HFFc6 (cell line): Measurements from ENCODE around the gene ADD3. TPM values are rescaled to one million over a fixed set of nuclear protein-coding genes. Genes with fewer than 3 reads are reported as not detected.

Source experiments
- DNase-seq: peaks from one replicate; pipeline ENCODE4 v3.0.0-alpha.2; 2018
- H3K27ac Mint-ChIP-seq: 2 replicates; pipeline ENCODE4 v1.8.0; 2020; ENCODE audit warnings: mild to moderate bottlenecking, mixed read lengths
- H3K27me3 Mint-ChIP-seq: 2 replicates; pipeline ENCODE4 v1.8.0; 2021; ENCODE audit warnings: mild to moderate bottlenecking, moderate library complexity, mixed read lengths; ENCODE audit not compliant: insufficient read depth
- H3K36me3 Mint-ChIP-seq: 2 replicates; pipeline ENCODE4 v1.8.0; 2021; ENCODE audit warnings: low read depth, mixed read lengths
- H3K4me1 Mint-ChIP-seq: 2 replicates; pipeline ENCODE4 v1.8.0; 2020; ENCODE audit warnings: low read depth, mixed read lengths
- H3K4me3 Mint-ChIP-seq: 2 replicates; pipeline ENCODE4 v1.8.0; 2020; ENCODE audit warnings: mild to moderate bottlenecking, moderate library complexity, mixed read lengths
- H3K9me3 Mint-ChIP-seq: 2 replicates; pipeline ENCODE4 v1.8.0; 2020; ENCODE audit warnings: mild to moderate bottlenecking, mixed read lengths
- total RNA-seq, 6 experiments: library from RNA; stranded (reverse); fragmentation: NEBNext Ultra II Directional; extraction: Animal tissue kit (Norgen Biotek cat#: 25700); gene quantifications; 2 replicates in 1 of 6; 3 replicates in 5 of 6; pipeline ENCODE4 v1.2.3, GENCODE V29; 2021
- TF ChIP-seq, protein P1 (sequence below): fragments of 200-600 bp; sonication (generic); IDR thresholded peaks from 2 replicates; pipeline ENCODE4 v1.5.0; 2021; ENCODE audit warnings: antibody characterized with exemption, mild to moderate bottlenecking

The ADD3 gene
- total RNA-seq, 6 experiments from 2014 or later: 46.4 to 57.4 (median 51.5) TPM

DNA sequence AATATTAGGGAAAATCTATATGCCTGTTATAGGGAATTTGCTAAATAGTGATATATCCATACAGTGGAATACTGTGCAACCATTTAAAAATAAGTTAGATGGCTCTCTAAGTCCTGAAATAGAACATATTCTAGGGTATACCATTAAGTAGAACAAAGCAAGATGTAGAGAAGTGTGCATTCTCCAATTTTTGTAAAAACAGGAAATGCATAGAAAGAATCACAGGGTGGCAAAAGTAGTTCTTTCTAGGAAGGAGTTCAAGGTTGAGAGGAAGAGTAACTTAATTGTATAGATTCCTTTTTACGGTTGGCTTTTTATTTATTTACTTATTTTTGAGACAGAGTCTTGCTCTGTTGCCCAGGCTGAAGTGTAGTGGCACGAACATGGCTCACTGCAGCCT, 43.7 kb downstream of the ADD3 start:
- TF ChIP-seq, protein P1, sequence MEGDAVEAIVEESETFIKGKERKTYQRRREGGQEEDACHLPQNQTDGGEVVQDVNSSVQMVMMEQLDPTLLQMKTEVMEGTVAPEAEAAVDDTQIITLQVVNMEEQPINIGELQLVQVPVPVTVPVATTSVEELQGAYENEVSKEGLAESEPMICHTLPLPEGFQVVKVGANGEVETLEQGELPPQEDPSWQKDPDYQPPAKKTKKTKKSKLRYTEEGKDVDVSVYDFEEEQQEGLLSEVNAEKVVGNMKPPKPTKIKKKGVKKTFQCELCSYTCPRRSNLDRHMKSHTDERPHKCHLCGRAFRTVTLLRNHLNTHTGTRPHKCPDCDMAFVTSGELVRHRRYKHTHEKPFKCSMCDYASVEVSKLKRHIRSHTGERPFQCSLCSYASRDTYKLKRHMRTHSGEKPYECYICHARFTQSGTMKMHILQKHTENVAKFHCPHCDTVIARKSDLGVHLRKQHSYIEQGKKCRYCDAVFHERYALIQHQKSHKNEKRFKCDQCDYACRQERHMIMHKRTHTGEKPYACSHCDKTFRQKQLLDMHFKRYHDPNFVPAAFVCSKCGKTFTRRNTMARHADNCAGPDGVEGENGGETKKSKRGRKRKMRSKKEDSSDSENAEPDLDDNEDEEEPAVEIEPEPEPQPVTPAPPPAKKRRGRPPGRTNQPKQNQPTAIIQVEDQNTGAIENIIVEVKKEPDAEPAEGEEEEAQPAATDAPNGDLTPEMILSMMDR: no peak
- Mint-ChIP-seq H3K4me1 (peaks cover 39% of the 10 kb centered on the region), H3K36me3 (peaks cover 26% of the 10 kb centered on the region), H3K27me3 (no peaks in the 10 kb centered on the region; the same call in 1 of the 2 replicates), H3K4me3 (no peak overlapping the region), H3K27ac (no peak overlapping the region), H3K9me3 (peaks cover 16% of the 10 kb centered on the region)
- no peak for DNase-seq

DNA sequence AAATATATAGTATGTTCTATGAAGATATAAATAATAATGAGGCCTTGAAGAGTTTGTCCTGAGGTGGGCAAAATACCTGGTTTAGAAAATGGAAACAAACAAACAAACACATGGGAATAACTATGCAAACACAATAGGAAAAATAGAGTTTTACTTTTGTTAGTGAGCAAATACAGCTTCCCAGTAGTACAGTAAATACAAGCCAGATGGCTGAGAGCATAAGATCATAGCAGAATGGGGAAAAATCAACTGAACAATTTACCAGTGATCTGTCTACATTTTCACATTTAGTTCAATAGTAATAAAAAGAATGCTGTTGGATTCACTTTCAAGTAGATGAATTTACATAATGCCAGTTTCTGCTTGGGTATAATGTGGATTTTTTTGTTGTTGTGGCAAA, 45.1 kb downstream of the ADD3 start:
- Mint-ChIP-seq H3K27me3 (no peaks in the 10 kb centered on the region; the same call in 1 of the 2 replicates), H3K9me3 (peaks cover 16% of the 10 kb centered on the region), H3K4me3 (no peak overlapping the region), H3K4me1 (peaks cover 53% of the 10 kb centered on the region), H3K36me3 (peaks cover 25% of the 10 kb centered on the region), H3K27ac (no peak overlapping the region)
- TF ChIP-seq, protein P1: no peak
- no peak for DNase-seq

DNA sequence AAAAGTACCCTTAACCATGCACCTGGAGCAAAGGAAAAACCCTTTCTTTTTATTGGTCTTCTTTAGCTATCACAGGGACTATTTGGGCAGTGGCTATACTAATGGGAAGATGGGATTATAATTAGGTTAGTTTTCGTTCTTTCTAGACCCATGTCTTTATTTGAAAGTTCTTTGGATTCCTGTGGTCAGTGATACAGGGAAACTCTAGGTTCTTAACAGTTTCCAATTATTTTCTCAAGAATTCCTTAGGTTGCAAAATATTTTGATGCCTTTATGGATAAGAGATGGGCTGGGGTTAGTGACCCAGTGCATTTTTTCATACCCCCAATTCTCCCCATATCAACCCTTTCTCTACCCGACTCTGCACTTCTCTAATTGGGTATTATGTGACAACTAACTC, 49.0 kb downstream of the ADD3 start:
- H3K27ac Mint-ChIP-seq: peak overlapping the region; percentile 65
- no peaks in the 10 kb centered on the region for H3K9me3 Mint-ChIP-seq
- H3K36me3 Mint-ChIP-seq: no peaks in the 10 kb centered on the region
- H3K27me3 Mint-ChIP-seq: no peaks in the 10 kb centered on the region
- TF ChIP-seq, protein P1: no peak
- DNase-seq: peak; percentile 58
- H3K4me1 Mint-ChIP-seq: peaks cover 62% of the 10 kb centered on the region
- H3K4me3 Mint-ChIP-seq: peak overlapping the region; percentile 44

DNA sequence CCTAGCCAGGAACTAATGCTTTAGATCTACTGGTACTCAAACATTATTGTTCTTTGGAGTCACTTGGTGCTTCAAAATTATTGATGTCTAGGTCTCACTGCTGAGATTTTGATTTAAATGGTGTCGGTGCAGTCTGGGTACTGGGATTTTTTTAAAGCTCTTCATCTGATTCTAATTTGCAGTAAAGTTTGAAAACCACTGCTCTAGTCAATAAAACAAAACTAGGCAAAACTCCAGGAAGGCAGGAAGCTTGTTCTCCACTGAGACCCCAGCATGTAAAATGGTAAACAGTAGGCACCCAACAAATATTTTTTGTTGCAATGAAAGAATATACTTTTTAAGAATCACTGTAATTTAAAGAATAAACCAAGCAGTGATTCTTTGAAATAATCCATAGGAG, 49.7 kb downstream of the ADD3 start:
- TF ChIP-seq, protein P1: no peak
- Mint-ChIP-seq H3K27ac (peak overlapping the region; percentile 65), H3K27me3 (no peaks in the 10 kb centered on the region), H3K9me3 (no peaks in the 10 kb centered on the region), H3K4me1 (peaks cover 58% of the 10 kb centered on the region), H3K36me3 (no peaks in the 10 kb centered on the region), H3K4me3 (peak overlapping the region; percentile 44)
- DNase-seq: peak; percentile 8

DNA sequence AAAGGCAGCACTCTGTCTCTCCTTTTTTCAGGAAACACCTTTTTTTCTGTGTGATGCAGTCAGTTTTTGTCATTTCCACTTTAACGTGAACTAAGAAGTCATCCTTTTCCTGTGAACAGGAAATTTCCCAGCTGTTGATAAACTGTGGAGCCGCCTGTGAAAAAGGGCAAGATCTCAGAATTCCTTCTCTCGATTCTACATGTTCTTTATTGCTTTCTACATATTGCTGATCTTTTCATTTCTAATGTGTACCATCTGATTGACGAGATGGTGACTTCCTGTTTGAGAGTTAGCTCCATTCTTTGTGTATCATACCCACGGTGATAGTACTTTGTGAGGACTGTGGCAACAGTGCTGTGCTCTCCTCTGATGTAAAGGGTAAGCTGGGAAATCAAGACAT, 50.4 kb downstream of the ADD3 start:
- Mint-ChIP-seq H3K4me3 (no peak overlapping the region), H3K36me3 (no peaks in the 10 kb centered on the region), H3K27me3 (no peaks in the 10 kb centered on the region), H3K4me1 (peaks cover 50% of the 10 kb centered on the region), H3K9me3 (no peaks in the 10 kb centered on the region), H3K27ac (no peak overlapping the region)
- TF ChIP-seq, protein P1: no peak
- DNase-seq: no peak

DNA sequence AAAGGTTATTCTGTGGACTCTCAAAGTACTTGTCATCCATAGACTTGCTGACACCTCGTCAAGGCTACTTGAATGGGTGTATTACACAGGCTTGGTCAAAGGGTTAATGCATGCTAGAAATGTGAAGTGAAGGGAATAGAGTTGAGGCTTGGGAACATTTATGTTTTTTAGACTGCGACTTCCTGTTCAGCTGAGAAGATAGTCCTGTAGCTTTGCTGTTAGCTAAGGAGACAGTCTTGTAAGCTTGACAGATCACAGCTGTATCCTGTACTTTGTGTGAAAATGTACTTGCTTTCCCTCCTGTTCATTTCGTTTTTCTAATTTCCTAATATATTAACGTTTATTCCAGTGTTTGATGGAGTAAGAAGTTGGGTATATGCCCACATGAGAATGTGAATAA, 52.1 kb downstream of the ADD3 start:
- no peak overlapping the region for H3K4me3 Mint-ChIP-seq
- H3K9me3 Mint-ChIP-seq: no peaks in the 10 kb centered on the region
- H3K27ac Mint-ChIP-seq: no peak overlapping the region
- TF ChIP-seq, protein P1: no peak
- peaks cover 39% of the 10 kb centered on the region for H3K4me1 Mint-ChIP-seq
- no peak for DNase-seq
- H3K27me3 Mint-ChIP-seq: no peaks in the 10 kb centered on the region
- H3K36me3 Mint-ChIP-seq: no peaks in the 10 kb centered on the region
